ENCODE measurements around the gene KRT2.

KRT2 gene

DNA sequence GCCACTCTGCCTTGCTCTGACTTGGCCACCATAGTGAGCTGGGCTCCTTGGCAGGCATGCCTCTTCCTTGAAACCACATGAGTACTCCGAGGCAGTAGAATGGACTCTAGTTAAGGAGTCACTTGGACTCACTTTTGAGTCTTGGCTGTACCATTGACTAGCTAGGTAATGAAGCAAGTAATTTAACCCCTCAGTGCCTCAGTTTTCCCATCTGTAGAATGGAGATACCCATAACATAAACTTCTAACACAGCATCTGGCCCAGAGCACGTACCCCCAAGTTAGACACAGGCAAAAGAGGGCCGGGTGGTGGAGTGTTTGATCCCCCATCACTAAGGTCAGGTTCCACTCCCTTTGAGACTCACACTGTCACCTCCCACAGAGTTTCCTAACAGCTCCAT lies 43.0 kb upstream of the KRT2 start:
- no peak overlapping the region for H3K4me3 ChIP-seq (ENCODE audit: low read length)
- TF ChIP-seq, protein P1, sequence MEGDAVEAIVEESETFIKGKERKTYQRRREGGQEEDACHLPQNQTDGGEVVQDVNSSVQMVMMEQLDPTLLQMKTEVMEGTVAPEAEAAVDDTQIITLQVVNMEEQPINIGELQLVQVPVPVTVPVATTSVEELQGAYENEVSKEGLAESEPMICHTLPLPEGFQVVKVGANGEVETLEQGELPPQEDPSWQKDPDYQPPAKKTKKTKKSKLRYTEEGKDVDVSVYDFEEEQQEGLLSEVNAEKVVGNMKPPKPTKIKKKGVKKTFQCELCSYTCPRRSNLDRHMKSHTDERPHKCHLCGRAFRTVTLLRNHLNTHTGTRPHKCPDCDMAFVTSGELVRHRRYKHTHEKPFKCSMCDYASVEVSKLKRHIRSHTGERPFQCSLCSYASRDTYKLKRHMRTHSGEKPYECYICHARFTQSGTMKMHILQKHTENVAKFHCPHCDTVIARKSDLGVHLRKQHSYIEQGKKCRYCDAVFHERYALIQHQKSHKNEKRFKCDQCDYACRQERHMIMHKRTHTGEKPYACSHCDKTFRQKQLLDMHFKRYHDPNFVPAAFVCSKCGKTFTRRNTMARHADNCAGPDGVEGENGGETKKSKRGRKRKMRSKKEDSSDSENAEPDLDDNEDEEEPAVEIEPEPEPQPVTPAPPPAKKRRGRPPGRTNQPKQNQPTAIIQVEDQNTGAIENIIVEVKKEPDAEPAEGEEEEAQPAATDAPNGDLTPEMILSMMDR (conservative IDR thresholded peaks at IDR 0.05; ENCODE audit: low read length) = no peak
- DNase-seq (ENCODE audit: low read depth) = no peak

DNA sequence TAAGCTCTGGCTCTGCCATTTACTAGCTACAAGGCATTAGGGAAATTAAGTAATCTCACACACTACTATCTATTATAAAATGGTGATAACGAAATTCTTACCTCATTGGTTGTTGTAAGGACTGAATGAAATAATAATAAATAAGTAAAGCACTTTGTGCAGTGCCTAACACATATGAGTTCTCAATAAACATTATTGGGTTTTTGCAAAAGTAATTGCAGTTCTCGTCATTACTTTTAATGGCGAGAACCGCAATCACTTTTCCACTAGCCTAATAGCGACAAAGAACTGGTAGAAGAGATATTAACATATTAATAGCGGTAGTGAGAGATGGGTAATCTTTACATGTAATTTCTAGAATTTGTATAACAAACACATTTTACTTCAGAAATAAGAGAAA lies 42.1 kb upstream of the KRT2 start:
- H3K4me3 ChIP-seq (ENCODE audit: low read length) = no peak overlapping the region
- TF ChIP-seq, protein P1 (conservative IDR thresholded peaks at IDR 0.05; ENCODE audit: low read length) = no peak
- no peak for DNase-seq (ENCODE audit: low read depth)

DNA sequence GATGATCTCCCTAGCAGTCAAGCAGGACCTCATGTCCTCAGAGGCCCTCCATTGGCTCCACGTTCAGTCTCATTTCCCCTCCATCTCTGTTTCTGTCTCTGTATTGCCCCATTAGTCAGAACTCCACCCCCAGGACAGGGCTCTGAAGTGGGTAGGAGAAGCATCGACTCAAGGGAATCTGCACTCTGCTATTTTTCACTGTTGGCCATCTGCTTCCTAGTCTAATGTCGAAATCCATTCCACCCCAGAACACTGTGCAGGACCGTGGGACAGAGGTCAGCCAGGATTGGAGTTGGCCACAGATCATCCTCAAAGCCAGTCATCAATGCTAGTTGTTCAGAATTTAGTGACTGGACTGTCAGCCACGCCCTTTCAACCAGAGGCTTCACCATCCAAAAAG lies 41.2 kb upstream of the KRT2 start:
- H3K4me3 ChIP-seq (ENCODE audit: low read length) = no peak overlapping the region
- TF ChIP-seq, protein P1 (conservative IDR thresholded peaks at IDR 0.05; ENCODE audit: low read length) = no peak
- no peak for DNase-seq (ENCODE audit: low read depth)

DNA sequence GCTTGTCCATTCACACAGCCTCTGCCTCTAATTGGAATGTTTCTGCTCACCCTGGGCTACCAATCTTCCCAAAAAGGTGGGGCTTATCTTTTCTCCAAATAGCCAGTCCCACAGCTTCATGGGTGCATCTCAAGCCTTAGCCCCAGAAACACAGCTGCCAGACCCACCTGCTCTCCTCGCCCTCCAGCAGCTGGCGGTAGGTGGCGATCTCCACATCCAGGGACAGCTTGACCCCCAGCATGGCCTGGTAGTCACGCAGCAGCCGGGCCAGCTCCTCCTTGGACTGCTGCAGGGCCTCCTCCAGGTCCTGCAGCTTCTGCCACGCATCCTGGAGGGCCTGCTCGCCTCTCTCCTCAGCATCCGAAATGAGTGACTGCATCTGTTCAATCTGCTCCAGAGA lies 40.2 kb upstream of the KRT2 start:
- no peak for DNase-seq (ENCODE audit: low read depth)

DNA sequence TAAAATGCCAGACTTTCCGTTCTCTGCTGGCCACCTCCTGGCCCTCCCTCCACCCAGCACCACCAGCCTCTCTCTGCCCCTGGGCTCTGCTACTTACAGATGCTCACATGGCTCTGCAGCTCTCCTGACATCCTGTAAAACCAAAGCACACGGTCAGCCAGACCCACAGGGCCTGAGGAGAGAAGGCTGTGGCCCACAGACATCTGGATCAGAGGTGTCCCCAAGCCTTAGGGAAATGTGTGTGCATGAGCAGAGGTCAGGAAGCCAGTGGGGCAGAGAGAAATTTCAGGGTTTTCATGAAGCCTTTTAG lies 39.8 kb upstream of the KRT2 start:
- DNase-seq (ENCODE audit: low read depth) = no peak
- no peak overlapping the region for H3K4me3 ChIP-seq (ENCODE audit: low read length)
- TF ChIP-seq, protein P1 (conservative IDR thresholded peaks at IDR 0.05; ENCODE audit: low read length) = no peak

More for the DNA sequence above, 40.2 kb upstream of the KRT2 start:
- TF ChIP-seq, protein P1 (conservative IDR thresholded peaks at IDR 0.05; ENCODE audit: low read length) = peak; percentile 10; the same call in 1 of the 2 replicates
- no peak overlapping the region for H3K4me3 ChIP-seq (ENCODE audit: low read length)

DNA sequence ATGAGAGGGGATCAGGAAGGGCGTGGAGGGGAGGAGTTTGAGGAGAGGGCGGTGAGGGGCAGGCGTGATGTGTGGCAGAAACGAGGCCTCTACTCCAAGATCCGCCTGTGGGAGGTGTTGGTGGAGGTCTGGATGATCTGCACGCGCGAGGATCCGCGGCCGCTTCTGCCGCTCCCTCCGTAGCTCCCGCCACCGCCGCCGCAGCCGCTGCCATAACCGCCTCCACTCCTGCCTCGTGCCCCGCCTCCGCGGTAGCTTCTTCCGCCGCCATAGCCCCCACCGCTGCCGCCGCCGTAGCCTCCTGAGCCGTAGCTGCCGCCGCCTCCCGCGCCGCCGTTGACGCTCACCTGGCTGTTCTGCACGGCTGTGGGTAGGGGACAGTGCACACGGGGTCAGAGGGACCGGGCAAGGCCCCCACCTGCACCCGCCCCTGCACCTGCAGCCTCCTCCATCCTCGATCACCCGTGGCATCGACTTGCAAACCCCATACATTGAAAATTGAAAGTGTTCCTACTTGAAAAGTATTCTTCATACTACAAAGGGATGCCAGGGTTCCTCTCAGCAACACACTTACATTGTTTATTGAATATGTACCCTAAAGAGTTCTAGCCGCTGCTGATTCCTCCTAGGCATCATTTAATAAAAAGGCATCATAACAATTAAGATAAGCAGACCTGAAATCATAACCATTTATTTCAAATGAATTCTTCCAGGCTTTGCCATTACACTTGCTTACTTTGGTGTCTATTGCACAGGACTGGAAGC lies 39.2 kb upstream of the KRT2 start:
- TF ChIP-seq, protein P1 (conservative IDR thresholded peaks at IDR 0.05; ENCODE audit: low read length) = no peak
- DNase-seq (ENCODE audit: low read depth) = no peak
- no peak overlapping the region for H3K4me3 ChIP-seq (ENCODE audit: low read length)

DNA sequence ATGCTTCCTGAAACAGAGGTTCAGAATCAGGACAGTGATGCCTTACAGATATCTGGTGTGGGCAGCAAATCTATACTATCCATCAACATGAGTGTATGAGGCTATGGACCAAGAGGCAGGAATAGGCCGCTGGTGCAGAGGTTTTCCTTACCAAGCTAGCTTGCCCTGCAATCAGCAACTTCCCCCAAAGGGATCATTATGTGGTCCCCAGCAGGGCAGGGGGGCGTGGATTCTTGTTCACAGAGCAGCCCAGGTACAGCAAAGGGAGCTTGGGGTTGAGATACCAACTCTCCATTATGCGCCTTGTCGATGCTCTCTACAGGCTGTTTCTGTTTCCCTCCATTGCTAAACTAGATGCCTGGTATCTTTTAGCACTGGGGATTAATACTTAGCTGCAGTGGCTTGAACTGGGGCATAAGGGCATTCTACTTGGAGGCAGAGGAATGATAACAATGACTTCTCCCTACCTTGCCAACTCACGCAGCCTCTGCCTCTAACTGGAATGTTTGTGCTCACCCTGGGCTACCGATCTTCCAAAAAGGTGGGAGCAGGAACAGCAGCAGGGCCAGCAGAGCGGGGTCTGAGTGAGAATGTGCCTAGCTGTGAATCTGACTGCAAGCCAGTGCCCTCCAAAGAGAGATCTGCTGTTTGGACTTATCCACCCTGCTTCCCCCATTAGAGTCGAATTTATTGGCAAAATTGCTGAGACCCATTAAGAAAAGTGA lies 38.5 kb upstream of the KRT2 start:
- TF ChIP-seq, protein P1 (conservative IDR thresholded peaks at IDR 0.05; ENCODE audit: low read length) = no peak
- no peak for DNase-seq (ENCODE audit: low read depth)
- H3K4me3 ChIP-seq (ENCODE audit: low read length) = no peak overlapping the region
